Kidney epithelial cell (primary cell): ENCODE measurements around the gene CCDC73. TPM values are rescaled to one million over a fixed set of nuclear protein-coding genes. Genes with fewer than 3 reads are reported as not detected.
"Not testable (repeated sequence)": the region's sequence is repeated elsewhere in the genome, so short reads cannot be mapped to it uniquely, and the experiment has no call there.

Experiments
- DNase-seq: peaks from one replicate; pipeline ENCODE4 v3.0.0-alpha.2; 2010; ENCODE audit warnings: low read depth
- H3K27me3 ChIP-seq: 2 replicates; pipeline ENCODE4 v1.6.0; 2011; ENCODE audit warnings: low read length; ENCODE audit not compliant: control insufficient read depth, insufficient read depth
- H3K36me3 ChIP-seq: 2 replicates; pipeline ENCODE4 v1.5.1; 2011; ENCODE audit warnings: low read length; ENCODE audit not compliant: control insufficient read depth, insufficient read depth
- H3K4me3 ChIP-seq: 2 replicates; pipeline ENCODE4 v1.5.1; 2011; ENCODE audit warnings: low read depth, mild to moderate bottlenecking, control low read depth, low read length
- total RNA-seq: library from RNA; depleted of rRNA; stranded (reverse); fragments of >200 nt; gene quantifications from 2 replicates; pipeline ENCODE4 v1.2.3, GENCODE V29; 2015
- TF ChIP-seq, protein P1 (sequence below): IDR thresholded peaks from 2 replicates; pipeline ENCODE4 v1.5.1; 2011; ENCODE audit warnings: mild to moderate bottlenecking, moderate library complexity, low read length, control low read depth, inconsistent platforms; ENCODE audit not compliant: insufficient read depth, poor library complexity, severe bottlenecking

The CCDC73 gene
- total RNA-seq, 1 donor from 2014 or later: not detected

DNA sequence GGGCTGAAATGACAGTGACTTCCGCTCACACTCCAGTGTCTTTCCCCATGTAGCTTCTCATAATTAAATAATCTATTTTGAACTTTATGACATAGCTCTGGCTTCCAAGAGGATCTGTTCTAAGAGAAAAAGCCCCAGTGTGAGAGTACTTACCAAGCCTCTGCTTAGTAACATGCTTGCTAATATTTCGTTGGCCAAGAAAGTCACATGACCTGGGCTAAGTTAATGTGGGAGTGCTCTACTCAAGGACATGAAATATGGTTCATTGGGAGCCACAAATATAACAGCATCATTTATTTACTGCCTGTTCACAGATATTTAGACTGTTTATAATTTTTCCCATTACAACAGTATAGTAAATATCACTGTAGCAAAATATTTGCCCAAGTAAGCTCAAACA is 42.5 kb downstream of the CCDC73 start:
- TF ChIP-seq, protein P1, sequence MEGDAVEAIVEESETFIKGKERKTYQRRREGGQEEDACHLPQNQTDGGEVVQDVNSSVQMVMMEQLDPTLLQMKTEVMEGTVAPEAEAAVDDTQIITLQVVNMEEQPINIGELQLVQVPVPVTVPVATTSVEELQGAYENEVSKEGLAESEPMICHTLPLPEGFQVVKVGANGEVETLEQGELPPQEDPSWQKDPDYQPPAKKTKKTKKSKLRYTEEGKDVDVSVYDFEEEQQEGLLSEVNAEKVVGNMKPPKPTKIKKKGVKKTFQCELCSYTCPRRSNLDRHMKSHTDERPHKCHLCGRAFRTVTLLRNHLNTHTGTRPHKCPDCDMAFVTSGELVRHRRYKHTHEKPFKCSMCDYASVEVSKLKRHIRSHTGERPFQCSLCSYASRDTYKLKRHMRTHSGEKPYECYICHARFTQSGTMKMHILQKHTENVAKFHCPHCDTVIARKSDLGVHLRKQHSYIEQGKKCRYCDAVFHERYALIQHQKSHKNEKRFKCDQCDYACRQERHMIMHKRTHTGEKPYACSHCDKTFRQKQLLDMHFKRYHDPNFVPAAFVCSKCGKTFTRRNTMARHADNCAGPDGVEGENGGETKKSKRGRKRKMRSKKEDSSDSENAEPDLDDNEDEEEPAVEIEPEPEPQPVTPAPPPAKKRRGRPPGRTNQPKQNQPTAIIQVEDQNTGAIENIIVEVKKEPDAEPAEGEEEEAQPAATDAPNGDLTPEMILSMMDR: no peak
- DNase-seq: no peak
- no peaks in the 10 kb centered on the region for H3K36me3 ChIP-seq
- no peaks in the 10 kb centered on the region for H3K27me3 ChIP-seq
- no peak overlapping the region for H3K4me3 ChIP-seq

DNA sequence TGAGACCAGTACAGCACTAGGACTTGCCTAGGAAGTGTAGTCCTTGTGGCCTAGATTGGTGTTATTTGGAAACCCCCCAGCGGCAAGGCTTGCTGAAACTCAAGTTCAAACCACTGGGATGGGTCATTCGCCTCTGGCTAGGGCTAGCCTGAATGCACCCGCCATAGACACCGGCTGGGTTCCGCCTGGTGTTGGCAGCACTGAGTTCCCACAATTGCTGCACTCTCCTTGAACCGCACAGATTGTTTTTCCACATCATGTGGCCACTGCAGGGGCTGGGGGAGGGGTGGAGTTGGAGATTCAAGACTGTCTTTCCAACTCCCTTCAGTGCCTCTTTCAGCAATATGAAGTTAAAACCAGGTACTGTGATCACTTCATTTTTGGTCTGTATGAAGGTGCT is 43.1 kb downstream of the CCDC73 start:
- TF ChIP-seq, protein P1: no peak
- no peaks in the 10 kb centered on the region for H3K36me3 ChIP-seq
- no peak for DNase-seq
- no peaks in the 10 kb centered on the region for H3K27me3 ChIP-seq
- no peak overlapping the region for H3K4me3 ChIP-seq

DNA sequence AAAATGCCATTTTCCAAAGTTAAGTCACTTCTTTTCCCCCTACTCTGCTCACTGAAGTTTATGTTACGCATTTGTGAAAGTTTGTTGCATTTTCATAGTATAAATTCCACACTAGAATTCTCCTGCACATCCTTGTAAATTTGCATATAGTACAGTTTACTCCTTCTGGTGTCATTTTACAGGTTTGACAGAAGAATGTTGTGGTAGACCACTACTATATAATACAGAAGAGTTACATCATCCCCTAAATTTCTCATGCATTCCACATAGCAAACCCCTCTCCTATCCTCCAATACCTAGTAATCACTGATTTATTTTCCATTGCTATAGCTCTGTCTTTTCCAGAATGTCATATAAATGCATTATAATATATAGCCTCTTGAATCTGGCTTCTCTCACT is 64.5 kb downstream of the CCDC73 start:
- Histone ChIP-seq H3K4me3 (no peak overlapping the region), H3K36me3 (no peaks in the 10 kb centered on the region), H3K27me3 (no peaks in the 10 kb centered on the region)
- TF ChIP-seq, protein P1: no peak
- no peak for DNase-seq

DNA sequence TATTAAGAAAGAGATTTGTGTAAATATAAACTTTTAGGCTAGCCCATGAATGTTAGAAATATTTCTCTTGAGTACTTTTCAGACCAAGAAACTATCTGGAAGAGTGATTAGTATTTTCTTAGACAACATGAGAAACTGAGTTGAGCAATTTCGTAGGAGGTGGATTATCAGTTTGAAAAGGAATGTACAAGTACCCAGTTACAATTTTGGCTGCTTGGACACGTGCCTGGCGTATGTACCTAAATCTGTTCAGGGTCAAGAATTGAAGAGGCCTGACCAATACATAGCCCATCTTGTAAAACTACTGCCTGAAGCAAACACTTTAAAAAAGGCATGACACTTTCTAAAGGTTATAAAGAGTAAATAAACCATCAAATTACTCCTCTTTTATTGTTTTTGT is 71.1 kb downstream of the CCDC73 start:
- H3K36me3 ChIP-seq: no peaks in the 10 kb centered on the region
- TF ChIP-seq, protein P1: no peak

DNA sequence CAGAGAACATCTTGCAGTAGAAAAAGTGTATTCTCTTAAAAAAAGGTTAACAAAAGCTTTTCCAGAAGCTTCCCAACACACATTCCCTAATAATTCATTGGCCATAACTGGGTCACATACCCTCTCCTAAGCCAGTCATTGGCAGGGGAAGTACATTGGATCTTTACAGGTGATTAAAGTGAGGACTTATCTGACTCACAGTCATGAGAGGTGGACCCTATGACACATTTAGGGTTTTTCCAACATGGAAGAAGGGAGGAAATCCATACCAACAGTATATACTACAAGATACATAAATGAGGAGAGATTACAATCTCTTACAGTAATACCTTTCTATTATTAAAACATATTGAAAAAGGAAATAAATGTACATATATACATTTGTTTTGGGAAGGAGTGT is 72.2 kb downstream of the CCDC73 start:
- no peak for DNase-seq
- Histone ChIP-seq H3K4me3 (no peak overlapping the region), H3K27me3 (no peaks in the 10 kb centered on the region), H3K36me3 (no peaks in the 10 kb centered on the region)
- TF ChIP-seq, protein P1: no peak

More for the DNA sequence above, 71.1 kb downstream of the CCDC73 start:
- Histone ChIP-seq H3K4me3 (no peak overlapping the region), H3K27me3 (no peaks in the 10 kb centered on the region)
- DNase-seq: no peak

DNA sequence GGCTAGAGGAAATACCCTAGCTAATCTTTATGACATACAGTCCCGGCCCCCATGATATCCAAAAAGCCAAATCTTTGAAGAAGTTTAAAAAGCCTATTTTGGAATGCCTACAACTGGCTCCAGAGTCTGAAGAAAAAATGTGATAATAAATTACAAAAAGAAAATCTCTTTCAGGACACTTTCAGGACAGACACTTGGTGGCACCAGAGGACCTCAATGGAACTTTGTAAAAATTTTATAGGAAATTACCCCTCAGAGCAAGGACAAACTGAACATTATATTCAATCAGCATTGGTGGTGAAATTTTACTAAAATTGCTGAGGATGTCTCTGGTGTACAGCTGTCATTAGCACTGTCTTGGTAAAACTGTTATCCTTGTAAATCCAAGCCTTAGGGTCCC is 81.0 kb downstream of the CCDC73 start:
- H3K36me3 ChIP-seq: no peaks in the 10 kb centered on the region
- TF ChIP-seq, protein P1: peak; percentile 49
- DNase-seq: no peak
- H3K27me3 ChIP-seq: no peaks in the 10 kb centered on the region
- H3K4me3 ChIP-seq: no peak overlapping the region

DNA sequence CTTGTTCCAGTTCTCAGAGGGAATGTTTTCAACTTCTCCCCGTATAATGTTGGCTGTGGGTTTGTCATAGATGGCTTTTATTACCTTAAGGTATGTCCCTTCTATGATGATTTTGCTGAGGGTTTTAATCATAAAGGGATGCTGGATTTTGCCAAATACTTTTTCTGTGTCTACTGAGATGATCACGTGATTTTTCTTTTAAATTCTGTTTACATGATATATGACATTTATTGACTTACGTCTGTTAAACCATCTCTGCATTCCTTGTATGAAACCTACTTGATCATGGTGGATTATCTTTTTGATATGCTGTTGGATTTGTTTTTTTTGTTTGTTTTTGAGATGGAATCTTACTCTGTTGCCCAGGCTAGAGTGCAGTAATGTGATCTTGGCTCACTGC is 85.5 kb downstream of the CCDC73 start:
- DNase-seq, H3K36me3 ChIP-seq, H3K4me3 ChIP-seq, H3K27me3 ChIP-seq: not testable (repeated sequence)
